Left ventricle myocardium inferior (tissue), 1 donor: Measurements from ENCODE around the gene VCPKMT. TPM values are rescaled to one million over a fixed set of nuclear protein-coding genes. Genes with fewer than 3 reads are reported as not detected.

Source experiments
- DNase-seq: peaks from one replicate; pipeline ENCODE4 v3.0.0-alpha.2; 2020
- H3K27ac ChIP-seq: fragments of 200-600 bp; replicated peaks from 2 replicates; pipeline ENCODE4 v1.8.0; 2021
- H3K27me3 ChIP-seq: fragments of 200-600 bp; 2 replicates; pipeline ENCODE4 v1.8.0; 2021; ENCODE audit warnings: low read depth
- H3K36me3 ChIP-seq: fragments of 200-600 bp; 2 replicates; pipeline ENCODE4 v1.8.0; 2021
- H3K4me1 ChIP-seq: fragments of 200-600 bp; 2 replicates; pipeline ENCODE4 v1.8.0; 2021
- H3K4me3 ChIP-seq: fragments of 200-600 bp; 2 replicates; pipeline ENCODE4 v1.8.0; 2021; ENCODE audit warnings: mild to moderate bottlenecking, moderate library complexity
- H3K9me3 ChIP-seq: fragments of 200-600 bp; replicated peaks from 2 replicates; pipeline ENCODE4 v1.8.0; 2021
- CTCF ChIP-seq: fragments of 200-600 bp; IDR thresholded peaks from 2 replicates; pipeline ENCODE4 v1.8.0; 2021; ENCODE audit warnings: antibody characterized with exemption, mild to moderate bottlenecking, borderline replicate concordance
- intact Hi-C: fragments of 100-400 bp; cut with micrococcal nuclease; formaldehyde crosslinking; loops from one replicate; pipeline ENCODE4 v1.11.0; 2022
- total RNA-seq: library from RNA; stranded (reverse); fragmentation: NEBNext Ultra II Directional; extraction: Animal tissue kit (Norgen Biotek cat#: 25700); gene quantifications from one replicate; pipeline ENCODE4 v1.2.1, GENCODE V29; 2021
- donor health status: DM: no; HTN: yes; CAD: no; lungs with severe emphysema.

VCPKMT gene
- total RNA-seq, 1 donor from 2014 or later = 4.1 TPM

- H3K36me3 ChIP-seq = no peaks in the 10 kb centered on the region
- H3K4me1 ChIP-seq = no peaks in the 10 kb centered on the region
- no peak for TF ChIP-seq CTCF
- no peak overlapping the region for H3K4me3 ChIP-seq
- no peaks in the 10 kb centered on the region for H3K9me3 ChIP-seq
- no peaks in the 10 kb centered on the region for H3K27me3 ChIP-seq
- intact Hi-C loops = no loop called here
- no peak overlapping the region for H3K27ac ChIP-seq
- DNase-seq = no peak
These were observed 22.2 kb downstream of the VCPKMT start for GRCh38 chr14:50094056-50094755.

- no peak overlapping the region for H3K27ac ChIP-seq
- H3K36me3 ChIP-seq = no peaks in the 10 kb centered on the region
- no peak for TF ChIP-seq CTCF
- no peak overlapping the region for H3K4me3 ChIP-seq
- intact Hi-C loops = no loop called here
- H3K27me3 ChIP-seq = no peaks in the 10 kb centered on the region
- no peaks in the 10 kb centered on the region for H3K4me1 ChIP-seq
- H3K9me3 ChIP-seq = no peaks in the 10 kb centered on the region
- DNase-seq = no peak
These were observed 22.9 kb downstream of the VCPKMT start for GRCh38 chr14:50093496-50093895.

- intact Hi-C loops = no loop called here
- no peak for TF ChIP-seq CTCF
- H3K4me3 ChIP-seq = no peak overlapping the region
- H3K27me3 ChIP-seq = no peaks in the 10 kb centered on the region
- H3K9me3 ChIP-seq = no peaks in the 10 kb centered on the region
- H3K4me1 ChIP-seq = no peaks in the 10 kb centered on the region
- no peak overlapping the region for H3K27ac ChIP-seq
- H3K36me3 ChIP-seq = no peaks in the 10 kb centered on the region
- DNase-seq = no peak
These were observed 24.3 kb downstream of the VCPKMT start for GRCh38 chr14:50092006-50092555.

GRCh38 chr14:50091240-50091913 is 25.0 kb downstream of the VCPKMT start:
- Histone ChIP-seq H3K27me3 (no peaks in the 10 kb centered on the region), H3K4me3 (no peak overlapping the region), H3K36me3 (no peaks in the 10 kb centered on the region), H3K9me3 (no peaks in the 10 kb centered on the region), H3K4me1 (no peaks in the 10 kb centered on the region), H3K27ac (no peak overlapping the region)
- DNase-seq = no peak
- intact Hi-C loops = no loop called here
- TF ChIP-seq CTCF = no peak

GRCh38 chr14:50089208-50089607 is 27.2 kb downstream of the VCPKMT start:
- no peak overlapping the region for H3K27ac ChIP-seq
- TF ChIP-seq CTCF = no peak
- no peaks in the 10 kb centered on the region for H3K4me1 ChIP-seq
- no peak overlapping the region for H3K4me3 ChIP-seq
- intact Hi-C loops = no loop called here
- H3K36me3 ChIP-seq = no peaks in the 10 kb centered on the region
- DNase-seq = no peak
- no peaks in the 10 kb centered on the region for H3K9me3 ChIP-seq
- H3K27me3 ChIP-seq = no peaks in the 10 kb centered on the region
